ENCODE data around the gene KCTD4.
"Not testable (repeated sequence)": the region's sequence is repeated elsewhere in the genome, so short reads cannot be mapped to it uniquely, and the experiment has no call there.

Gene KCTD4

GRCh38 chr13:45216193-45216592 lies 15.3 kb upstream of the KCTD4 start:
- no peak for FAIRE-seq
- no peak for DNase-seq (ENCODE audit: low spot score)

- DNase-seq (ENCODE audit: low spot score) (no peak), FAIRE-seq (no peak)
These were observed 14.7 kb upstream of the KCTD4 start for GRCh38 chr13:45215392-45216077.

- FAIRE-seq (peak; percentile 46), DNase-seq (ENCODE audit: low spot score) (peak; percentile 43)
These were observed 8.4 kb upstream of the KCTD4 start for GRCh38 chr13:45209229-45209628.

- no peak for FAIRE-seq
These were observed 7.3 kb upstream of the KCTD4 start for GRCh38 chr13:45208132-45208531.

GRCh38 chr13:45207319-45207718 lies 6.5 kb upstream of the KCTD4 start:
- peak; percentile 10 for FAIRE-seq
- DNase-seq (ENCODE audit: low spot score) = no peak

More at GRCh38 chr13:45208132-45208531, 7.3 kb upstream of the KCTD4 start:
- no peak for DNase-seq (ENCODE audit: low spot score)

GRCh38 chr13:45206340-45206739 lies 5.5 kb upstream of the KCTD4 start:
- peak; percentile 93 for DNase-seq (ENCODE audit: low spot score)
- peak; percentile 98 for FAIRE-seq

GRCh38 chr13:45205124-45205523 lies 4.3 kb upstream of the KCTD4 start:
- FAIRE-seq = no peak

GRCh38 chr13:45199711-45200110 lies 1.1 kb downstream of the KCTD4 start:
- FAIRE-seq (no peak), DNase-seq (ENCODE audit: low spot score) (no peak)

More at GRCh38 chr13:45205124-45205523, 4.3 kb upstream of the KCTD4 start:
- DNase-seq (ENCODE audit: low spot score) = no peak

GRCh38 chr13:45198924-45199323 lies 1.9 kb downstream of the KCTD4 start:
- FAIRE-seq = no peak

GRCh38 chr13:45198041-45198440 lies 2.8 kb downstream of the KCTD4 start:
- FAIRE-seq (no peak), DNase-seq (ENCODE audit: low spot score) (no peak)

More at GRCh38 chr13:45198924-45199323, 1.9 kb downstream of the KCTD4 start:
- no peak for DNase-seq (ENCODE audit: low spot score)

- DNase-seq (ENCODE audit: low spot score) (peak; percentile 79), FAIRE-seq (peak; percentile 90)
These were observed 4.2 kb downstream of the KCTD4 start for GRCh38 chr13:45196622-45197021.

- FAIRE-seq (peak; percentile 10), DNase-seq (ENCODE audit: low spot score) (no peak)
These were observed 4.7 kb downstream of the KCTD4 start for GRCh38 chr13:45196096-45196495.

GRCh38 chr13:45195421-45195820 lies 5.4 kb downstream of the KCTD4 start:
- FAIRE-seq = no peak
- no peak for DNase-seq (ENCODE audit: low spot score)

- DNase-seq (ENCODE audit: low spot score) (peak; percentile 63), FAIRE-seq (peak; percentile 83)
These were observed 6.5 kb downstream of the KCTD4 start for GRCh38 chr13:45194081-45194939.

- FAIRE-seq (no peak), DNase-seq (ENCODE audit: low spot score) (no peak)
These were observed 9.0 kb downstream of the KCTD4 start for GRCh38 chr13:45191874-45192273.

- DNase-seq (ENCODE audit: low spot score) (peak; percentile 95), FAIRE-seq (peak; percentile 98)
These were observed 11.3 kb downstream of the KCTD4 start for GRCh38 chr13:45189511-45189910.

GRCh38 chr13:45189077-45189476 lies 11.8 kb downstream of the KCTD4 start:
- DNase-seq (ENCODE audit: low spot score); FAIRE-seq: not testable (repeated sequence)

GRCh38 chr13:45185286-45185685 lies 15.6 kb downstream of the KCTD4 start:
- FAIRE-seq (no peak), DNase-seq (ENCODE audit: low spot score) (no peak)

GRCh38 chr13:45184693-45185092 lies 16.2 kb downstream of the KCTD4 start:
- DNase-seq (ENCODE audit: low spot score) = no peak
- FAIRE-seq = no peak

GRCh38 chr13:45180713-45181601 lies 19.9 kb downstream of the KCTD4 start:
- peak; percentile 44 for DNase-seq (ENCODE audit: low spot score)
- FAIRE-seq = peak; percentile 89

GRCh38 chr13:45180303-45180702 lies 20.5 kb downstream of the KCTD4 start:
- DNase-seq (ENCODE audit: low spot score) = no peak
- no peak for FAIRE-seq

All from RCC 7860 (cell line).